OCI-LY3 (cell line): Measurements from ENCODE around the gene BCR.

Experiments used
- CTCF ChIP-seq: fragments of 200-600, 300-600 bp; sonication (generic); IDR thresholded peaks from 2 replicates; pipeline ENCODE4 v1.5.1; 2014; ENCODE audit warnings: antibody characterized with exemption, low read length, low read depth
- EZH2phosphoT487 ChIP-seq: fragments of 200-600 bp; shearing (Covaris generic); IDR thresholded peaks from 2 replicates; pipeline ENCODE4 v1.6.1; 2018; ENCODE audit warnings: antibody characterized with exemption, mixed run types, low read depth

- TF ChIP-seq CTCF = no peak
- no peak for TF ChIP-seq EZH2phosphoT487
Measured at GRCh38 chr22:23219317-23219716, 39.0 kb downstream of the BCR start.
